Neuronal stem cell (in vitro differentiated cells): ENCODE data around the gene CARMIL1.

Experiments used
- DNase-seq: peaks from one replicate; pipeline ENCODE4 v3.0.0-alpha.2; 2013; ENCODE audit warnings: low spot score
- H2AFZ ChIP-seq: one replicate; pipeline ENCODE4 v1.6.1; 2013; ENCODE audit warnings: mild to moderate bottlenecking, low read length, inconsistent platforms
- H2AK5ac ChIP-seq: 2 replicates; pipeline ENCODE4 v1.6.1; 2013; ENCODE audit warnings: low read depth, mild to moderate bottlenecking, inconsistent platforms, low read length, moderate library complexity, mixed read lengths
- H2BK120ac ChIP-seq: 2 replicates; pipeline ENCODE4 v1.6.1; 2013; ENCODE audit warnings: low read depth, mild to moderate bottlenecking, inconsistent platforms, low read length, moderate library complexity, mixed read lengths
- H2BK12ac ChIP-seq: one replicate; pipeline ENCODE4 v1.6.1; 2013; ENCODE audit warnings: low read length, inconsistent platforms
- H2BK15ac ChIP-seq: 2 replicates; pipeline ENCODE4 v1.6.1; 2013; ENCODE audit warnings: mild to moderate bottlenecking, low read length, inconsistent platforms, mixed read lengths
- H2BK5ac ChIP-seq: one replicate; pipeline ENCODE4 v1.6.1; 2013; ENCODE audit warnings: inconsistent platforms, mild to moderate bottlenecking, low read length, moderate library complexity
- H3K14ac ChIP-seq: one replicate; pipeline ENCODE4 v1.6.1; 2013; ENCODE audit warnings: low read length, inconsistent platforms
- H3K18ac ChIP-seq: 2 replicates; pipeline ENCODE4 v1.6.1; 2013; ENCODE audit warnings: low read length, inconsistent platforms
- H3K23ac ChIP-seq: 2 replicates; pipeline ENCODE4 v1.6.1; 2013; ENCODE audit warnings: low read depth, mild to moderate bottlenecking, mixed read lengths, low read length, inconsistent platforms; ENCODE audit not compliant: poor library complexity
- H3K27ac ChIP-seq: replicated peaks from 3 replicates; pipeline ENCODE4 v1.5.1; 2013; ENCODE audit warnings: low read length, inconsistent platforms
- H3K27me3 ChIP-seq, 3 experiments: 2 replicates each; pipeline ENCODE4 v1.6.1; 2013; ENCODE audit warnings: low read length in 3 of 3, mild to moderate bottlenecking in 2 of 3, inconsistent platforms in 1 of 3, low read depth in 1 of 3, mixed read lengths in 1 of 3, moderate library complexity in 1 of 3; ENCODE audit not compliant: control insufficient read depth in 3 of 3, insufficient read depth in 3 of 3
- H3K36me3 ChIP-seq, 2 donors: replicated peaks in 1 of 2; 2 replicates each; pipeline ENCODE4 v1.6.1; 2013; ENCODE audit warnings: low read length in 2 of 2; ENCODE audit not compliant: control insufficient read depth in 2 of 2, insufficient read depth in 2 of 2
- H3K4ac ChIP-seq: 2 replicates; pipeline ENCODE4 v1.6.1; 2013; ENCODE audit warnings: inconsistent platforms, mild to moderate bottlenecking, low read length, moderate library complexity
- H3K4me1 ChIP-seq, 2 donors: 1 replicate in 1 of 2; 2 replicates in 1 of 2; pipeline ENCODE4 v1.6.1; 2013; ENCODE audit warnings: low read length in 2 of 2, low read depth in 1 of 2; ENCODE audit not compliant: control insufficient read depth in 2 of 2, insufficient read depth in 1 of 2
- H3K4me2 ChIP-seq: one replicate; pipeline ENCODE4 v1.6.1; 2013; ENCODE audit warnings: mild to moderate bottlenecking, low read length, inconsistent platforms; ENCODE audit not compliant: insufficient read depth, poor library complexity, severe bottlenecking
- H3K4me3 ChIP-seq, 2 donors: 2 replicates each; pipeline ENCODE4 v1.5.1; 2013; ENCODE audit warnings: low read length in 2 of 2, mild to moderate bottlenecking in 2 of 2, inconsistent platforms in 1 of 2, moderate library complexity in 1 of 2
- H3K79me1 ChIP-seq: one replicate; pipeline ENCODE4 v1.6.1; 2013; ENCODE audit warnings: low read depth, mild to moderate bottlenecking, inconsistent platforms, low read length, moderate library complexity
- H3K9ac ChIP-seq: one replicate; pipeline ENCODE4 v1.6.1; 2013; ENCODE audit warnings: mild to moderate bottlenecking, low read depth, low read length, inconsistent platforms; ENCODE audit not compliant: poor library complexity
- H3K9me3 ChIP-seq, 2 donors: replicated peaks in 1 of 2; 2 replicates each; pipeline versions ENCODE3 to v1.6.1; 2013; ENCODE audit warnings: low read length in 2 of 2, mild to moderate bottlenecking in 2 of 2, inconsistent platforms in 1 of 2, low read depth in 1 of 2, mixed read lengths in 1 of 2, moderate library complexity in 1 of 2; ENCODE audit not compliant: control insufficient read depth in 2 of 2, insufficient read depth in 1 of 2
- H4K8ac ChIP-seq: one replicate; pipeline ENCODE4 v1.6.1; 2013; ENCODE audit warnings: low read depth, mild to moderate bottlenecking, inconsistent platforms, low read length, moderate library complexity
- H4K91ac ChIP-seq: one replicate; pipeline ENCODE4 v1.6.1; 2013; ENCODE audit warnings: low read length, low read depth, mild to moderate bottlenecking, inconsistent platforms; ENCODE audit not compliant: poor library complexity
- WGBS, 2 donors: extraction: QIAGEN DNeasy Blood & Tissue Kit; methylation state at CpG; one replicate each; pipeline ENCODE4 v1.1.7; 2013; ENCODE audit warnings: missing lambda C conversion rate in 2 of 2, mixed read lengths in 1 of 2; ENCODE audit not compliant: insufficient read length in 2 of 2, insufficient replicate concordance in 1 of 2; ENCODE audit errors: extremely low coverage in 2 of 2; 5-methylcytosine and 5-hydroxymethylcytosine counted together

CARMIL1 gene

DNA sequence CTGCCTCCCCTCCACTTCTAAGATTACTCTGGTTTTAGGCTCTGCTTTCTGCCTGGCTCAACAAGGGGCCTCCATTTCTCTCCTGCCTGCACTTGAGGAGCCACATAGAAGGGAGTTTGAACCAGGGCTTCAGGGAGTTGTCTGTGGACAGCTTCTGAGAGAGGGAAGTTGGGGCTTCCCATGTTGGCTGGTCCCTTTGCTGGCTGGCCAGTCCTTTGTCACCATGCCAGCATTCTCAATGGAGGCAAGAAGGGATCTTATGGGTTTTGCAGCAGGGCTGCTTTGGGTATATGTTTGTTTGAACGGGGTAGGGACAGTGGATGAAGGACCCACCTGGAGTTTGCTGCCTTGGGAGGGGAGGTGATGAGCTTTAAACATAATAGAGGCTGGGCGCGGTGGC, 124.9 kb downstream of the CARMIL1 start:
- Histone ChIP-seq H2AK5ac (no peak overlapping the region), H4K91ac (no peak overlapping the region), H3K14ac (no peak overlapping the region), H3K27ac (no peak overlapping the region), H3K4me3 (no peak overlapping the region), H2BK120ac (no peak overlapping the region), H3K9ac (no peak overlapping the region), H3K36me3 (no peaks in the 10 kb centered on the region), H3K4me1 (no peaks in the 10 kb centered on the region), H3K23ac (no peak overlapping the region), H2AFZ (no peak overlapping the region), H2BK5ac (no peak overlapping the region), H3K18ac (no peak overlapping the region), H3K4me2 (no peak overlapping the region), H3K79me1 (no peaks in the 10 kb centered on the region), H3K4ac (no peak overlapping the region), H3K9me3 (no peaks in the 10 kb centered on the region), H4K8ac (no peak overlapping the region), H2BK12ac (no peak overlapping the region), H3K27me3 (no peaks in the 10 kb centered on the region), H2BK15ac (no peak overlapping the region)
- WGBS, 2 donors, result no CpG with 5 or more reads among the region's 3 CpGs
- no peak for DNase-seq

DNA sequence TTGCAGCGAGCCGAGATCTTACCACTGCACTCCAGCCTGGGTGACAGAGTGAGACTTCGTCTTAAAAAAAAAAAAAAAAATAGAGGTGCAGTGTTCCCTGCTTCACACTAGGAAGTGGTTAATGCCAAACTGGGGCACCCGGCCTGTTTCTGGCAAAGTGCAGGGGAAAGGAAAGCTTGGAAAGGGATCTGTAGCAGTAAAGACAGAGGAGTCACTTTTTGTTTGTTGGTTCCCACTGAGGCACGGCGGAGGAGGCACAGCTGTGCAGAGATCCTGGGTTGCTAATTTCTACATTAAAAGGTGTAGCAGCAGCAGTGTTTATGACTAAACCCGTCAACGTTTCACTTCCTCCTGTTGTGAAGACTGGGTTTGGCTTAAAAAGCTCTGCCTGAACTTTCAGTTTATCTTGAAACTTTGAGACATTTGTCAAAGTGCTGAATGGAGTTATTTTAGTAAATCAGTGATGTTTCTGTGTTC, 125.6 kb downstream of the CARMIL1 start:
- Histone ChIP-seq H3K79me1 (no peaks in the 10 kb centered on the region), H3K23ac (no peak overlapping the region), H3K4me2 (no peak overlapping the region), H3K14ac (no peak overlapping the region), H2BK12ac (no peak overlapping the region), H2BK120ac (no peak overlapping the region), H3K4ac (no peak overlapping the region), H3K27ac (no peak overlapping the region), H2AK5ac (no peak overlapping the region), H3K27me3 (no peaks in the 10 kb centered on the region), H3K36me3 (no peaks in the 10 kb centered on the region), H2BK15ac (no peak overlapping the region), H2BK5ac (no peak overlapping the region), H4K8ac (no peak overlapping the region), H3K9me3 (no peaks in the 10 kb centered on the region), H3K4me3 (no peak overlapping the region), H4K91ac (no peak overlapping the region), H3K18ac (no peak overlapping the region), H3K9ac (no peak overlapping the region), H3K4me1 (no peaks in the 10 kb centered on the region), H2AFZ (no peak overlapping the region)
- DNase-seq, result no peak
- WGBS, 2 donors, result no CpG with 5 or more reads among the region's 8 CpGs

DNA sequence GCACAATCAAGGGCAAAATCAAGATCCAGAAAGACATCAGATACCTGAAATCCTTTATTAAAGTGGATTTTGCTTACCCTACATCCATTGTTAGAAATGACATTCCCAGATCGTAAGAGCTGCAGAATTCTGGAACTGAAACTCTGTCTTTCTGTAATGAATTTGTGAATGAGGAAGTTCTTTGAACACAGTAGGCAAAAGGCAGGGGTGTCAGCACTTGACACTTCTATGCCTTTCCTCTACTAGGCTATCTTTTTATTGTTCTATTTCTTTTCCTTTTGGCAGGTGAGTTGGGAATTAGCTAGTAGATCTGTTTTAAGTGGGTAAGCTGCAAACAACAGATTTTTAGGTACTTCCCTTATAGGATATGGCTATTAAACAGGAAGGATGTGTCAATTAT, 126.3 kb downstream of the CARMIL1 start:
- Histone ChIP-seq H3K4me3 (no peak overlapping the region), H3K4ac (no peak overlapping the region)

DNA sequence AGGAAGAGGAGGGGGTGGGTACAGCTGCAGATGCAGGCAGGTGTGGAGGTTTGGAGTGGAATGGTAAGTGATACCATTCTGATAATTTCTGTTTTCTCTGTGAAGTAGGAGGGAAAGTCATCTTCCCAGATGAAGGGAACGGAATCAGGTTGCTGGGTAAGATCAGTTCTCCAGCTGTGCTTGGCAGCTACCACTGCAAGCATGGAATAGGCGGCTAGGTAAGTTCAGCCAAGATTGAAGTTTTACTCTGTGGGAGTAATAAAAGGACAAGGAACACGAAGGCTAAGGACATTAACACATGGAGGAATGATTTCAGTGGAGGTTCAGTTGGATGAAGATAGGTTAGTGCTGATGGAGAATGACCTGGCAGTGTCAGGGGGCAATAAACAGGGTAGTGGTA, 128.3 kb downstream of the CARMIL1 start:
- Histone ChIP-seq H3K9me3 (no peaks in the 10 kb centered on the region), H3K4ac (no peak overlapping the region), H3K27ac (no peak overlapping the region), H3K9ac (no peak overlapping the region), H3K18ac (no peak overlapping the region), H2BK12ac (no peak overlapping the region), H4K91ac (no peak overlapping the region), H3K4me3 (no peak overlapping the region), H2BK5ac (no peak overlapping the region), H2BK15ac (no peak overlapping the region), H2BK120ac (no peak overlapping the region), H3K36me3 (no peaks in the 10 kb centered on the region), H3K14ac (no peak overlapping the region), H3K23ac (no peak overlapping the region), H3K4me1 (no peaks in the 10 kb centered on the region), H2AK5ac (no peak overlapping the region), H3K79me1 (no peaks in the 10 kb centered on the region), H3K4me2 (no peak overlapping the region), H3K27me3 (no peaks in the 10 kb centered on the region), H4K8ac (no peak overlapping the region), H2AFZ (no peak overlapping the region)
- DNase-seq, result no peak
- no CpG with 5 or more reads among the region's 3 CpGs for WGBS, 2 donors

More for the DNA sequence above, 126.3 kb downstream of the CARMIL1 start:
- Histone ChIP-seq H3K23ac (no peak overlapping the region), H2BK5ac (no peak overlapping the region), H3K27ac (no peak overlapping the region), H2BK15ac (no peak overlapping the region), H2AK5ac (no peak overlapping the region), H3K79me1 (no peaks in the 10 kb centered on the region), H3K4me2 (no peak overlapping the region), H3K36me3 (no peaks in the 10 kb centered on the region), H3K18ac (no peak overlapping the region), H3K9ac (no peak overlapping the region), H3K27me3 (no peaks in the 10 kb centered on the region), H2AFZ (no peak overlapping the region), H2BK12ac (no peak overlapping the region), H2BK120ac (no peak overlapping the region), H4K91ac (no peak overlapping the region), H4K8ac (no peak overlapping the region), H3K4me1 (no peaks in the 10 kb centered on the region), H3K9me3 (no peaks in the 10 kb centered on the region), H3K14ac (no peak overlapping the region)
- no CpG with 5 or more reads among the region's 1 CpG for WGBS, 2 donors
- no peak for DNase-seq
